ENCODE measurements around the gene OR13C9.
"Not testable (repeated sequence)": the region's sequence is repeated elsewhere in the genome, so short reads cannot be mapped to it uniquely, and the experiment has no call there.

OR13C9 gene

GRCh38 chr9:104618104-104618503 is at the start of gene OR13C9:
Gene OR13C9 (minus strand): TSS chr9:104618204. CDS start chr9:104618204, 0 bp downstream.
- DNase-seq, result no peak

- DNase-seq, result no peak
These were observed 40.6 kb upstream of the OR13C9 start for GRCh38 chr9:104658496-104659195.

- DNase-seq, result no peak
These were observed 17.5 kb upstream of the OR13C9 start for GRCh38 chr9:104635456-104635855.

- no peak for DNase-seq
These were observed 16.0 kb upstream of the OR13C9 start for GRCh38 chr9:104633976-104634520.

GRCh38 chr9:104625964-104626363 is 8.0 kb upstream of the OR13C9 start:
- DNase-seq, result not testable (repeated sequence)

- DNase-seq, result no peak
These were observed 586 bp downstream of the OR13C9 start for GRCh38 chr9:104617418-104617817.

GRCh38 chr9:104611213-104611612 is 6.8 kb downstream of the OR13C9 start:
- DNase-seq, result no peak

- no peak for DNase-seq
These were observed 9.7 kb downstream of the OR13C9 start for GRCh38 chr9:104608336-104608735.

GRCh38 chr9:104606152-104606551 is 11.9 kb downstream of the OR13C9 start:
- DNase-seq, result no peak

GRCh38 chr9:104605527-104605926 is 12.5 kb downstream of the OR13C9 start, which contains the start of gene OR13C2:
Gene OR13C2 (minus strand): TSS chr9:104605627. CDS start chr9:104605627, 0 bp downstream.
- not testable (repeated sequence) for DNase-seq

- no peak for DNase-seq
These were observed 13.2 kb downstream of the OR13C9 start for GRCh38 chr9:104604801-104605200.

- DNase-seq, result not testable (repeated sequence)
These were observed 18.7 kb downstream of the OR13C9 start, which contains the start of gene OR13C5 for GRCh38 chr9:104599313-104599712. Gene OR13C5 (minus strand): TSS chr9:104599413. CDS start chr9:104599413, 0 bp downstream.

GRCh38 chr9:104598749-104599148 is 19.3 kb downstream of the OR13C9 start:
- not testable (repeated sequence) for DNase-seq

- DNase-seq, result no peak
These were observed 28.4 kb downstream of the OR13C9 start for GRCh38 chr9:104589626-104590025.

- DNase-seq, result peak; percentile 43
These were observed 31.4 kb downstream of the OR13C9 start for GRCh38 chr9:104586496-104587180.

GRCh38 chr9:104580562-104580961 is 37.4 kb downstream of the OR13C9 start:
- no peak for DNase-seq

GRCh38 chr9:104577263-104577662 is 40.7 kb downstream of the OR13C9 start:
- DNase-seq, result no peak

GRCh38 chr9:104575456-104575855 is 42.5 kb downstream of the OR13C9 start:
- no peak for DNase-seq

- no peak for DNase-seq
These were observed 45.4 kb downstream of the OR13C9 start for GRCh38 chr9:104572612-104573011.

GRCh38 chr9:104568868-104569267 is 49.1 kb downstream of the OR13C9 start, which contains the start of gene OR13C8:
Gene OR13C8 (plus strand): TSS chr9:104569168. CDS start chr9:104569168, 0 bp downstream.
- DNase-seq, result no peak

All from right forelimb (tissue), 1 donor.